LNCAP (cell line): ENCODE data around the gene SIAH1.

Experiments used
- CTCF ChIP-seq: fragments of 450-650 bp; IDR thresholded peaks from 2 replicates; pipeline ENCODE4 v1.5.1; 2017; ENCODE audit warnings: mild to moderate bottlenecking

The SIAH1 gene

GRCh38 chr16:48405907-48406306, 20.7 kb upstream of the SIAH1 start:
- no peak for TF ChIP-seq CTCF

GRCh38 chr16:48405153-48405552, 19.9 kb upstream of the SIAH1 start:
- no peak for TF ChIP-seq CTCF

- no peak for TF ChIP-seq CTCF
Measured at GRCh38 chr16:48395375-48395774, 10.2 kb upstream of the SIAH1 start.

- no peak for TF ChIP-seq CTCF
Measured at GRCh38 chr16:48394355-48394703, 9.1 kb upstream of the SIAH1 start.

- TF ChIP-seq CTCF: no peak
Measured at GRCh38 chr16:48393485-48394354, 8.5 kb upstream of the SIAH1 start.

GRCh38 chr16:48392407-48392806, 7.2 kb upstream of the SIAH1 start:
- TF ChIP-seq CTCF: no peak

- no peak for TF ChIP-seq CTCF
Measured at GRCh38 chr16:48386559-48387312, 1.5 kb upstream of the SIAH1 start.
